Lower leg skin (tissue), 4 donors: ENCODE measurements around the gene CTSF. TPM values are rescaled to one million over a fixed set of nuclear protein-coding genes. Genes with fewer than 3 reads are reported as not detected.

Experiments used
- DNase-seq, 2 donors: peaks; one replicate each; pipeline ENCODE4 v3.0.0-alpha.2; 2019; ENCODE audit warnings: low spot score in 2 of 2
- H3K4me3 ChIP-seq: fragments of 200-600 bp; sonication (generic); 2 replicates; pipeline ENCODE4 v1.5.1; 2017; ENCODE audit warnings: mild to moderate bottlenecking, low read depth; ENCODE audit not compliant: poor library complexity, severe bottlenecking
- CTCF ChIP-seq, 3 donors: fragments of 450-650 bp; IDR thresholded peaks; one replicate each; pipeline ENCODE4 v1.5.1; 2016; ENCODE audit warnings: antibody characterized with exemption in 3 of 3, mild to moderate bottlenecking in 3 of 3, moderate library complexity in 2 of 3
- POLR2A ChIP-seq, 2 donors: fragments of 450-650 bp; IDR thresholded peaks; one replicate each; pipeline ENCODE4 v1.6.1; 2016 to 2017; ENCODE audit warnings: antibody characterized with exemption in 2 of 2, mild to moderate bottlenecking in 1 of 2, moderate library complexity in 1 of 2
- WGBS, 2 donors: methylation state at CpG; one replicate each; pipeline ENCODE4 v1.1.5; 2018; 5-methylcytosine and 5-hydroxymethylcytosine counted together
- intact Hi-C: fragments of 100-400 bp; cut with DNase I; formaldehyde crosslinking; loops from one replicate; pipeline ENCODE4 v1.15.0; 2023; ENCODE audit warnings: low total_unique reads
- total RNA-seq, 4 donors: library from RNA; depleted of rRNA; stranded (reverse); fragments of >200 nt; gene quantifications; one replicate each; pipeline ENCODE4 v1.1.0, GENCODE V29; 2016

The CTSF gene
- total RNA-seq, 4 donors from 2014 or later = 96.4 to 120 (median 103) TPM

- no peak for DNase-seq
- TF ChIP-seq CTCF (IDR thresholded peaks at IDR 0.05) (no peak), POLR2A (IDR thresholded peaks at IDR 0.05) (no peak)
- no peak overlapping the region for H3K4me3 ChIP-seq
- 93 to 94% methylated on average over 10 to 11 of the region's 11 CpGs for WGBS, 2 donors
- intact Hi-C loops = no loop called here
Measured at GRCh38 chr11:66531841-66532240, 36.6 kb downstream of the CTSF start.

- no peak overlapping the region for H3K4me3 ChIP-seq
- WGBS, 2 donors = 92 to 97% methylated on average over 10 of the region's 10 CpGs
- no peak for DNase-seq
- TF ChIP-seq POLR2A (IDR thresholded peaks at IDR 0.05) = no peak
- TF ChIP-seq CTCF (IDR thresholded peaks at IDR 0.05) = no peak
- intact Hi-C loops = no loop called here
Measured at GRCh38 chr11:66530927-66531709, 37.3 kb downstream of the CTSF start.

GRCh38 chr11:66529655-66530054, 38.8 kb downstream of the CTSF start:
- TF ChIP-seq CTCF (IDR thresholded peaks at IDR 0.05) = no peak
- no peak for TF ChIP-seq POLR2A (IDR thresholded peaks at IDR 0.05)
- DNase-seq = no peak
- intact Hi-C loops = no loop called here
- no peak overlapping the region for H3K4me3 ChIP-seq
- WGBS, 2 donors = 84 to 92% methylated on average over 13 of the region's 13 CpGs

GRCh38 chr11:66529069-66529468, 39.3 kb downstream of the CTSF start:
- H3K4me3 ChIP-seq = no peak overlapping the region
- WGBS, 2 donors = 76 to 82% methylated on average over 10 of the region's 10 CpGs
- intact Hi-C loops = no loop called here

GRCh38 chr11:66524304-66525040, 43.9 kb downstream of the CTSF start:
- 92 to 93% methylated on average over 10 of the region's 10 CpGs for WGBS, 2 donors
- intact Hi-C loops = no loop called here

More at GRCh38 chr11:66529069-66529468, 39.3 kb downstream of the CTSF start:
- no peak for DNase-seq
- TF ChIP-seq CTCF (IDR thresholded peaks at IDR 0.05) (no peak), POLR2A (IDR thresholded peaks at IDR 0.05) (no peak)

More at GRCh38 chr11:66524304-66525040, 43.9 kb downstream of the CTSF start:
- TF ChIP-seq CTCF (IDR thresholded peaks at IDR 0.05) (no peak), POLR2A (IDR thresholded peaks at IDR 0.05) (no peak)
- no peak for DNase-seq
- H3K4me3 ChIP-seq = no peak overlapping the region
